BJ (cell line): ENCODE results near the gene MOXD1. TPM values are rescaled to one million over a fixed set of nuclear protein-coding genes. Genes with fewer than 3 reads are reported as not detected.

Experiments used
- CTCF ChIA-PET: fragments of 350-600 bp; formaldehyde crosslinking; extraction: SDS; loops from one replicate; lab custom pipeline; 2021; ENCODE audit warnings: antibody characterized with exemption, inconsistent platforms; lab: Yijun Ruan, JAX
- POLR2A ChIA-PET: fragments of 300-600 bp; sonication (Branson Sonifier 250); formaldehyde crosslinking; extraction: SDS; loops from one replicate; lab custom pipeline; 2021; ENCODE audit warnings: antibody characterized with exemption; lab: Charles Lee
- DNase-seq: peaks from one replicate; pipeline ENCODE4 v3.0.0-alpha.2; 2011; ENCODE audit warnings: low read depth
- H3K27me3 ChIP-seq: 2 replicates; pipeline ENCODE4 v1.6.0; 2011; ENCODE audit warnings: low read length; ENCODE audit not compliant: control insufficient read depth, insufficient read depth
- H3K36me3 ChIP-seq: 2 replicates; pipeline ENCODE4 v1.5.1; 2011; ENCODE audit warnings: low read length; ENCODE audit not compliant: control insufficient read depth, insufficient read depth
- H3K4me3 ChIP-seq: 2 replicates; pipeline ENCODE4 v1.5.1; 2011; ENCODE audit warnings: low read depth, mild to moderate bottlenecking, control low read depth, low read length
- CTCF ChIP-seq: IDR thresholded peaks from 2 replicates; pipeline ENCODE4 v1.5.1; 2011; ENCODE audit warnings: low read depth, mild to moderate bottlenecking, control low read depth, inconsistent platforms, low read length, moderate library complexity; ENCODE audit not compliant: insufficient read depth
- polyA plus RNA-seq: library from polyadenylated mRNA; depleted of rRNA; stranded (reverse); fragments of >200 nt; gene quantifications from 2 replicates; pipeline ENCODE4 v1.2.3, GENCODE V29; 2011

Gene MOXD1
- polyA plus RNA-seq, 1 experiment, result 71.3 TPM

- DNase-seq, result no peak
- CTCF ChIA-PET, result no interaction called here
- Histone ChIP-seq H3K36me3 (no peaks in the 10 kb centered on the region), H3K27me3 (no peaks in the 10 kb centered on the region), H3K4me3 (no peak overlapping the region)
- no peak for TF ChIP-seq CTCF
- POLR2A ChIA-PET, result no interaction called here
These were observed 9.6 kb upstream of the MOXD1 start for GRCh38 chr6:132410830-132411229.

GRCh38 chr6:132405143-132405915, 4.1 kb upstream of the MOXD1 start:
- H3K36me3 ChIP-seq, result no peaks in the 10 kb centered on the region
- CTCF ChIA-PET, result no interaction called here
- no peak overlapping the region for H3K4me3 ChIP-seq
- H3K27me3 ChIP-seq, result peaks cover 1% of the 10 kb centered on the region; the same call in 1 of the 2 replicates
- TF ChIP-seq CTCF, result no peak
- POLR2A ChIA-PET, result interaction anchor here (0.7 kb wide), 1 partner anchor 11 kb away, joined by 5 read pairs; no protein-coding TSS in a partner anchor
- no peak for DNase-seq

- POLR2A ChIA-PET, result no interaction called here
- CTCF ChIA-PET, result no interaction called here
- TF ChIP-seq CTCF, result no peak
These were observed 3.5 kb upstream of the MOXD1 start for GRCh38 chr6:132404736-132405135.

GRCh38 chr6:132404330-132404729, 3.1 kb upstream of the MOXD1 start:
- POLR2A ChIA-PET, result no interaction called here
- Histone ChIP-seq H3K27me3 (peaks cover 1% of the 10 kb centered on the region; the same call in 1 of the 2 replicates), H3K4me3 (no peak overlapping the region), H3K36me3 (no peaks in the 10 kb centered on the region)
- no peak for TF ChIP-seq CTCF
- no peak for DNase-seq
- CTCF ChIA-PET, result no interaction called here

More at GRCh38 chr6:132404736-132405135, 3.5 kb upstream of the MOXD1 start:
- H3K27me3 ChIP-seq, result peaks cover 1% of the 10 kb centered on the region; the same call in 1 of the 2 replicates
- H3K36me3 ChIP-seq, result no peaks in the 10 kb centered on the region
- no peak for DNase-seq
- no peak overlapping the region for H3K4me3 ChIP-seq

- POLR2A ChIA-PET, result no interaction called here
- no peak for DNase-seq
- Histone ChIP-seq H3K4me3 (peak overlapping the region; percentile 95), H3K36me3 (no peaks in the 10 kb centered on the region), H3K27me3 (peaks cover 1% of the 10 kb centered on the region; the same call in 1 of the 2 replicates)
- no peak for TF ChIP-seq CTCF
- CTCF ChIA-PET, result no interaction called here
These were observed 477 bp upstream of the MOXD1 start for GRCh38 chr6:132401618-132402285.
